ENCODE data around the gene MS4A10.

The MS4A10 gene

DNA sequence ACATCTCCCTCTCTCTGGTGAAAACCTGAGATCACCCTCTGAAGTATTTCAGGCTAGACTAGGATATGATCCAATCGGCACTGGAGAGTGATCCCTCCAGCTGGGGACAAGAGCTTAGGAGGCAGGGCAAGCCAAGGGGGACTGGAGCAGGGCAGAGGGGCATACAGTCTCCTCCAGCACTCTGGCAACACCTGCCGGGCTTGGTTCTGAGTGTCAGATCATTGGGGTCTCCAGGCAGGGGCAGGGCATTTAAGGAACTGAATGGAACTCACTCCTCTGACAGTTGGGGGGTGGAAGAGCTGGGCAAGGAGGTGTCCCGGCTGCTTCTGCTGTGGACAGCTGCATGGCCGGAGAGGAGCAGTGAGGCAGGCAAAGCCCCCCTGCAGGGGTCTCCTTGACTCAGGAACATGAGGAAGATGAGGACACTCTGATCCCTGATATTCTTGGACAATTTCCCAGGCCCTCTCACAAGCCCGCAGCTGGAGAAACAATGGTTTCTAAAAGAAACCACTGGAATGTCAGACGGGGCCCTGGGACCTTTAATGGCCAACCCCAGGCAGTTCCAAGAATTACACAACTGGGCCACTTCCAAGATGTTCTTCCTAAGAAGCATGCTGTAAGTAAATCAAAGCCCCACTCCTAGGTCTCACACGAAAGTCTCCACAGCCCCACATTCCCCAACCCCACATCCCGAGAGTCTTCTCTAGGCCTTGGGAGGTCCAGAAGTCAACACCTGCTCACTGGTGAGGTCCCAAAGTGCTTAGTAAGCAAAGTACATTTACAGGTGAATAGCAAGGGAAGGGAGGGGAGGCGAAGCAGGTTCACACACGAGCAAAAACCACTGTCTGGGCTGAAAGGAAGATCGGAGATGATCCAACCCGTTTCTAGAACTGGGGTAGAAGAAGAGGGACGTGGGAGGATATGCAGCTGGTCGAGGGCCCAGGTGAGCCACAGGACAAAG lies 55.6 kb downstream of the MS4A10 start:
- Histone ChIP-seq H3K9me3 (no peaks in the 10 kb centered on the region), H3K36me3 (peaks cover 2% of the 10 kb centered on the region; the same call in 1 of the 2 replicates), H3K4me3 (ENCODE audit: low read depth, low read length) (no peak overlapping the region), H3K27me3 (no peaks in the 10 kb centered on the region), H3K4me1 (no peaks in the 10 kb centered on the region)
- TF ChIP-seq CTCF (IDR thresholded peaks at IDR 0.05; ENCODE audit: low read depth, low read length), result no peak
- no peak for DNase-seq

DNA sequence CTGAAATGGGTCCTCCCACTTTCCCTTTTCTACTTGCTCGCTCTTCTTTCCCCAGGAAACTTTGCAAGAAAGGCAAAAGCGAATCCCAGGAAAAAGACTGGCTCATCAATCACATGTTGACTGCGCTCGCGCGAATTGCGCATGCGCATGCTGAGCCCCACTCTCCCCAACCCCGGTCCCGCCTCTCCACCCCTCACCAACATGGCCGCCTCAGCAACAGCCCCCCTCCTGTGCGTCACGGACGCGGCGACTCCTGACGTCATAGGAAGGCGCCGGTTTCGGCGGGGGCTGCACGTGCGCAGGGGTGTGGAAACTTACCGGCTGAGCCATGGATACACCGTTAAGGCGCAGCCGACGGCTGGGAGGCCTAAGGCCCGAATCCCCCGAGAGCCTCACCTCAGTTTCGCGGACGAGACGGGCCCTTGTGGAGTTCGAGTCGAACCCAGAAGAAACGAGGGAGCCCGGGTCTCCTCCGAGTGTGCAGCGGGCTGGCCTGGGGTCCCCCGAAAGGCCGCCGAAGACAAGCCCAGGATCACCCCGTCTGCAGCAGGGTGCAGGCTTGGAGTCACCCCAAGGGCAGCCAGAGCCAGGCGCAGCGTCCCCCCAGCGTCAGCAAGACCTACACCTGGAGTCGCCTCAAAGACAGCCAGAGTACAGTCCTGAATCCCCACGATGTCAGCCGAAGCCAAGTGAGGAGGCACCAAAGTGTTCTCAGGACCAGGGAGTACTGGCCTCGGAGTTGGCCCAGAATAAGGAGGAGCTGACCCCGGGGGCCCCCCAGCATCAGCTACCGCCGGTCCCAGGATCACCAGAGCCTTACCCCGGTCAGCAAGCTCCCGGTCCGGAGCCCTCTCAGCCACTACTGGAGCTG lies 56.9 kb downstream of the MS4A10 start, which contains the start of gene CCDC86:
Gene CCDC86, plus strand, starts transcription at position 317 of the 871 bp plus-strand sequence. Its CDS starts 12 bp downstream, at position 329.
- H3K27me3 ChIP-seq, result no peaks in the 10 kb centered on the region
- peak; percentile 91 for DNase-seq
- H3K9me3 ChIP-seq, result no peaks in the 10 kb centered on the region
- no peak for TF ChIP-seq CTCF (IDR thresholded peaks at IDR 0.05; ENCODE audit: low read depth, low read length)
- H3K4me1 ChIP-seq, result no peaks in the 10 kb centered on the region
- peak within 1 kb of the TSS; percentile 82 for H3K4me3 ChIP-seq (ENCODE audit: low read depth, low read length)
- H3K36me3 ChIP-seq, result peaks cover 5% of the 10 kb centered on the region; the same call in 1 of the 2 replicates

GRCh38 chr11:60842668-60843600 lies 57.8 kb downstream of the MS4A10 start:
- no peaks in the 10 kb centered on the region for H3K4me1 ChIP-seq
- peak overlapping the region; percentile 82 for H3K4me3 ChIP-seq (ENCODE audit: low read depth, low read length)
- no peak for TF ChIP-seq CTCF (IDR thresholded peaks at IDR 0.05; ENCODE audit: low read depth, low read length)
- H3K36me3 ChIP-seq, result peaks cover 5% of the 10 kb centered on the region; the same call in 1 of the 2 replicates
- no peaks in the 10 kb centered on the region for H3K9me3 ChIP-seq
- DNase-seq, result no peak
- no peaks in the 10 kb centered on the region for H3K27me3 ChIP-seq

DNA sequence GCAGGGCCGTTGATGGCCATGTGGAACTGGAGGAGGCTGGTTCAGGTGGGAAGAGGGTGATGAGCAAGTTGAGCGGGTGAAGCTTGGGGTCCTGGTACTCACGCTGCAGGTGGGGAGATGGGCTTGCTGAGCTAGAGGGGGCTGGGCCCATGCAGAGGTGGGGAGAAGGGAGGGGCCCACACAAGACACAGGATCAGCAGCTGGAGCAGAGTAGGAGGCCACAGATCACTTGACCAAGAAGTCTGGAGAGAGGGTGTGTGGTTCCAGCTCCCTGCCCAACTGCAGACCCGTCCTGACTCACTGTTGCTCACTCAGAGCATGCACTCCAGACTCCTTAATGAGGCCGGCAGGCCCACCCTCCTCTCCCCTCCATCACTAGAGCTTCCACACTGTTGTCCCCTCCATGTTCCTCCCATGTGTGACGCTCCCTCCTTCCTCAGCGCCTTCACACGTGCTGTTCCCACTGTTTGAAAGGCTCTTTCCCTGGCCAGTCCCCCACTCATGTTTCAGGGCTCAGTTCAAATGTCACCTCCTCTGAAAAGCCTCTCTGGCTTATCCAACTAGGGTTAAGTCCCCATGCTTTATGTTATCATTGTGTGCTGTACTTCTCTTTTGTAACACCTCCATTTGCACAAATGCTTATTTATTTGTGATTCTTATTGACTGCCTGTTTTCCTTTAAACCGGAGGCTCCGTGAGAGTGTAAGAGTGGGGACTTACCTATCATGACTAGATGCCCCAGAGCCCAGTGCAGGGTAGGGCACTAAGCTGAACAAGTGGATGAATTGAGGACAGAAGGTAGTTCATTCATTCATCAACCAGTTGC lies 59.1 kb downstream of the MS4A10 start:
- TF ChIP-seq CTCF (IDR thresholded peaks at IDR 0.05; ENCODE audit: low read depth, low read length), result no peak
- no peaks in the 10 kb centered on the region for H3K9me3 ChIP-seq
- H3K4me3 ChIP-seq (ENCODE audit: low read depth, low read length), result peak overlapping the region; percentile 82
- DNase-seq, result no peak
- no peaks in the 10 kb centered on the region for H3K4me1 ChIP-seq
- H3K27me3 ChIP-seq, result no peaks in the 10 kb centered on the region
- peaks cover 9% of the 10 kb centered on the region; the same call in 1 of the 2 replicates for H3K36me3 ChIP-seq

GRCh38 chr11:60844870-60845221 lies 59.7 kb downstream of the MS4A10 start:
- H3K27me3 ChIP-seq, result no peaks in the 10 kb centered on the region
- no peaks in the 10 kb centered on the region for H3K4me1 ChIP-seq
- peak overlapping the region; percentile 82 for H3K4me3 ChIP-seq (ENCODE audit: low read depth, low read length)

More at GRCh38 chr11:60844870-60845221, 59.7 kb downstream of the MS4A10 start:
- Histone ChIP-seq H3K36me3 (peaks cover 9% of the 10 kb centered on the region; the same call in 1 of the 2 replicates), H3K9me3 (no peaks in the 10 kb centered on the region)
- no peak for DNase-seq
- no peak for TF ChIP-seq CTCF (IDR thresholded peaks at IDR 0.05; ENCODE audit: low read depth, low read length)

All from BE2C (cell line).